ENCODE results near the gene CCRL2. TPM values are rescaled to one million over a fixed set of nuclear protein-coding genes. Genes with fewer than 3 reads are reported as not detected.

Gene CCRL2
- polyA plus RNA-seq, 3 donors, result 0.91 to 1.0 (median 1.0) TPM

GRCh38 chr3:46442576-46443530 lies 35.8 kb downstream of the CCRL2 start:
- peak in 6 of 11 donors; percentile 13 to 45 (median 24) for DNase-seq (ENCODE audit: extremely low read depth in 1 of 11, low read depth in 9 of 11, low spot score in 4 of 11)

- no peak for DNase-seq (ENCODE audit: extremely low read depth in 1 of 11, low read depth in 9 of 11, low spot score in 4 of 11)
Observed at GRCh38 chr3:46447228-46447985, 40.3 kb downstream of the CCRL2 start.

DNA sequence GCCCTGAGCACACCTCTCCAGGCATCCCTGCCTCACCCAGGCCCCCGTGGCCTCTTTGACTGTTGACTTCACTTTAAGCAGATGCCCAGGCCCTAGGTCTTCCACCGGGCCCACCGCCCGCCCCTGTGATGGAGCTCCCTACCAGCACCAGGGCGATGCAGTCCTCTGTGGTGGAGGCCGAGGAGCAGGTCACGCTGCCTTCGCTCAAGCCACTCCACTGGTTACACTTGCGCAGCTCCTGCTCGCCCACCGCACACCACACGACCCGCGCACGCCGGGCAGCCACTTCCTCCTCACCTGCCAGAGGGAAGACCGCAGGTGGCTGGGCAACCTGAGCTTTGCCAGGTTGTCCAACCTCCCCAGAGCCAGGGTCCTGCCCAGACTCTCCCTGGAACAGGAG lies 41.7 kb downstream of the CCRL2 start:
- no peak for DNase-seq (ENCODE audit: extremely low read depth in 1 of 11, low read depth in 9 of 11, low spot score in 4 of 11)

DNA sequence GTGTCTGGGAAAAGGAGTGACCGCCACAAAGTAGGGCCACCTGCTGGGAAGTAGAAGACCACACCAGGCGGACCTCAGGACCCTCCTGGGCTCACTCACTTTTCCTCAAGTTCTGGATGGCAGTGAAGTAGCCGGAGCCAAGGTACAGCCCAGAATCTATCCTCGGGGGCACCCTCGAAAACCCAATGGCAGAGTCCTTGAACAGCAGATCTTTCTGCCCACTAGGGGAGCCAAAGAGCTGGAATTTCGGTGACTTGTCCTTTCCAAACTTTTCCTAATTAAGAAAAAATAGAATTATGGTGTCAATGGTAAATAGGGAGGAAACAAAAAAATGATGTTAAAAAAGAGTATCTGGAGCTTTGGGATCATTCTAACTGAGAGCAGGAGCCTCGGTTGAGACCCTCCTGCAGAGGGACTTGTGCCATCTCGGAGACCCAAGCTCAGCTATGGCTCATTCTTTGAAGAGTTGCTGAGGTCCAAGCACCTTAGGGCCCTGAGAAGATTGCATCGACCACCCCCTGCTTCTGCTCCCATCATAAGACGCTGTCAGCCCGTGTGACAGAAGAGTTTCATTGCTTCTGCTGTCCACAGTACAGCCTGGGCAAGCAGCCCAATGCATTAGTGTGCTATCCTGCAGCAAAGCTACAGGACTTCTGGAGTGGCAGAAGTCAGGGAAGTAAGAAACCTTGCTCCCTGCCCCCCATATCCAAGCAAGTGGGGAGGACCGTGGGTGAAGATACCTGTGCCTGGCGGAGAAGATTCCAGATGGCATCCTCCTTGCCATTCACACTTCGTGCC lies 42.9 kb downstream of the CCRL2 start:
- no peak for DNase-seq (ENCODE audit: extremely low read depth in 1 of 11, low read depth in 9 of 11, low spot score in 4 of 11)

DNA sequence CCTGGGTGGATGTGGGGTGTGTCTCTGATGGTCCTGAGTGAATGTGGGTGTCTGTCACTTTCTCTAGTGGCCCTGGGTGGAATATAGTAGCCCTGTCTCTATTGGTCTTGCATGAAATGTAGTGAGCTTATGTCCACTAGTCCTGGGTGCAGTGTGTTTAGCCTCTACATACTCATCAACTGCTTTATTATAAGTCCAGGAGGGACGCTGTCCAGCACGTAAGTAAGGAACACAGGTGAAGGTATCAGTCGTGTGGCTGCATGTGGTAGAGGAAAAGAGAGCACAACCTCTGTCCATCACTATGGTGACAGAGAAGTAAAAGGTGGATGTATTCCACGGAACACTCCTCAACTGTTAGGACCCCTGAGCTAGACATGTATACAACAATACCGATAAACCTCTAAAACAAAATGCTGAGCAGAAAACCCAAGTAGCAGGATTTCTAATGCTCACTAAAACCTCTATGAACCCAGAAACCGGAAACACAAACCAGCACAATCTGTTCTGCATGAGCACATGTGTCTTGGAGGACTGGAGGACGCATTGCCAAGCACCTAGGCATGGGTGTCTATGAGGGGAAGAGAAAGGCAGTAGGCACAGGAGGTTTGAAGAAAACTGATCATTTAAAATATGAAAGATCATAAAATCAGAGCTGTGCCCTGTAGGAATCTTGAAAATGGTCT lies 46.6 kb downstream of the CCRL2 start:
- DNase-seq (ENCODE audit: extremely low read depth in 1 of 11, low read depth in 9 of 11, low spot score in 4 of 11), result no peak

- no peak for DNase-seq (ENCODE audit: extremely low read depth in 1 of 11, low read depth in 9 of 11, low spot score in 4 of 11)
Observed at GRCh38 chr3:46454209-46454595, 47.1 kb downstream of the CCRL2 start.

DNA sequence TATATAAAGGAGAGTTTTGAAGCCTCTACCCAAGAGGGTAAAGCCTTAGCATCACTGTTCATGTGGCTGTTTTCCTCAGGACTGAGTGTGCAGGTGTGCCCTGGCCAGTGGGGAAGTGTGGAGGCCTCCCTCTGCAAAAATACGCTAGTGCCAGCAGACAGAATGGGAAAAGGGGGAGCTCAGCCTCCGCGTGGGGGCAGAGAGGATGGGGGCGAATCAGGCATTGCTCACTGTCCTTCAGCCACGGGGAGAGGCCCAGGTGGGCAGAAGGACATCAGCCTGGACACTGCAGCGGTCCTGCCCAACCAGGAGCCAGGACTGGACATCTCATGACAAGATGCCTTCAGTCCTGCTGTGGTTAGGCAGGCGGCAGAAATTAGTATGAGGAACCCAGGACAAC lies 47.5 kb downstream of the CCRL2 start:
- DNase-seq (ENCODE audit: extremely low read depth in 1 of 11, low read depth in 9 of 11, low spot score in 4 of 11), result no peak

GRCh38 chr3:46455231-46456115 lies 48.4 kb downstream of the CCRL2 start:
- no peak for DNase-seq (ENCODE audit: extremely low read depth in 1 of 11, low read depth in 9 of 11, low spot score in 4 of 11)

GRCh38 chr3:46456118-46456517 lies 49.1 kb downstream of the CCRL2 start:
- DNase-seq (ENCODE audit: extremely low read depth in 1 of 11, low read depth in 9 of 11, low spot score in 4 of 11), result no peak

Other genes starting within 250 kb of the CCRL2 start
- 1 to 10 TPM; 1.9 to 2.5 (median 2.5) TPM for gene CCR1, start 198.9 kb upstream of the CCRL2 start, polyA plus RNA-seq (ENCODE audit: insufficient read length in 3 of 3)
- gene CCR3, start 164.8 kb upstream of the CCRL2 start, polyA plus RNA-seq (ENCODE audit: insufficient read length in 3 of 3), result under 1 TPM in 1 of 3 donors, not detected in 2; 0.09 TPM
- gene CCR2, start 53.1 kb upstream of the CCRL2 start, polyA plus RNA-seq (ENCODE audit: insufficient read length in 3 of 3), result 1 to 10 TPM in 2 of 3 donors, under 1 TPM in 1; 0.73 to 1.9 (median 1.1) TPM
- under 1 TPM; 0.23 to 0.32 (median 0.32) TPM for gene CCR5, start 36.3 kb upstream of the CCRL2 start, polyA plus RNA-seq (ENCODE audit: insufficient read length in 3 of 3)
- gene LTF, start 57.6 kb downstream of the CCRL2 start, polyA plus RNA-seq (ENCODE audit: insufficient read length in 3 of 3), result 1 to 10 TPM; 2.9 to 3.4 (median 3.3) TPM
- gene RTP3, start 90.7 kb downstream of the CCRL2 start, polyA plus RNA-seq (ENCODE audit: insufficient read length in 3 of 3), result not detected
- gene LRRC2, start 159.0 kb downstream of the CCRL2 start, polyA plus RNA-seq (ENCODE audit: insufficient read length in 3 of 3), result 1 to 10 TPM; 1.7 to 2.4 (median 2.1) TPM
- under 1 TPM; 0.06 to 0.17 (median 0.14) TPM for gene FAM240A, start 205.3 kb downstream of the CCRL2 start, polyA plus RNA-seq (ENCODE audit: insufficient read length in 3 of 3)

Measured in renal cortex interstitium (tissue), 11 donors.